H9 (cell line): ENCODE results near the gene DOCK9. TPM values are rescaled to one million over a fixed set of nuclear protein-coding genes. Genes with fewer than 3 reads are reported as not detected.

ENCODE experiments used
- DNase-seq: peaks from one replicate; pipeline ENCODE4 v3.0.0-alpha.2; 2017
- H2AFZ ChIP-seq: one replicate; pipeline ENCODE4 v1.6.1; 2013; ENCODE audit warnings: mild to moderate bottlenecking, low read length, control low read depth, moderate library complexity
- H2AK5ac ChIP-seq: 2 replicates; pipeline ENCODE4 v1.6.1; 2013; ENCODE audit warnings: low read length, control low read depth, mixed read lengths; ENCODE audit not compliant: insufficient read length
- H2BK120ac ChIP-seq: one replicate; pipeline ENCODE4 v1.6.1; 2013; ENCODE audit warnings: low read depth, mild to moderate bottlenecking, low read length, control low read depth, inconsistent platforms; ENCODE audit not compliant: poor library complexity, severe bottlenecking
- H2BK12ac ChIP-seq: 2 replicates; pipeline ENCODE4 v1.6.1; 2013; ENCODE audit warnings: low read length, control low read depth, mixed read lengths, low read depth; ENCODE audit not compliant: insufficient read length
- H2BK15ac ChIP-seq: 2 replicates; pipeline ENCODE4 v1.6.1; 2013; ENCODE audit warnings: low read depth, low read length, control low read depth
- H2BK20ac ChIP-seq: one replicate; pipeline ENCODE4 v1.6.1; 2013; ENCODE audit warnings: low read depth, mild to moderate bottlenecking, low read length, control low read depth, inconsistent platforms; ENCODE audit not compliant: poor library complexity, severe bottlenecking
- H2BK5ac ChIP-seq: 2 replicates; pipeline ENCODE4 v1.6.1; 2013; ENCODE audit warnings: low read length, control low read depth, mixed read lengths; ENCODE audit not compliant: insufficient read length
- H3K14ac ChIP-seq: 2 replicates; pipeline ENCODE4 v1.6.1; 2013; ENCODE audit warnings: low read length, control low read depth; ENCODE audit not compliant: insufficient read depth
- H3K18ac ChIP-seq: 2 replicates; pipeline ENCODE4 v1.6.1; 2013; ENCODE audit warnings: low read depth, mild to moderate bottlenecking, mixed read lengths, low read length, control low read depth; ENCODE audit not compliant: insufficient read length
- H3K23ac ChIP-seq: 2 replicates; pipeline ENCODE4 v1.6.1; 2013; ENCODE audit warnings: low read length, control low read depth, mixed read lengths, low read depth; ENCODE audit not compliant: insufficient read length
- H3K23me2 ChIP-seq: 2 replicates; pipeline ENCODE4 v1.6.1; 2013; ENCODE audit warnings: low read depth, mild to moderate bottlenecking, mixed read lengths, low read length, control low read depth; ENCODE audit not compliant: insufficient read length, poor library complexity, severe bottlenecking
- H3K27ac ChIP-seq: 2 replicates; pipeline ENCODE4 v1.5.1; 2013; ENCODE audit warnings: low read length, control low read depth, mixed read lengths, low read depth; ENCODE audit not compliant: insufficient read length
- H3K27me3 ChIP-seq: 2 replicates; pipeline ENCODE4 v1.6.1; 2013; ENCODE audit warnings: low read length, control low read depth, inconsistent platforms; ENCODE audit not compliant: insufficient read depth
- H3K4ac ChIP-seq: 2 replicates; pipeline ENCODE4 v1.6.1; 2013; ENCODE audit warnings: low read depth, mild to moderate bottlenecking, control low read depth, inconsistent platforms, low read length, moderate library complexity
- H3K4me1 ChIP-seq: 2 replicates; pipeline ENCODE4 v1.6.1; 2013; ENCODE audit warnings: low read length, control low read depth, inconsistent platforms; ENCODE audit not compliant: insufficient read depth
- H3K4me2 ChIP-seq: 2 replicates; pipeline ENCODE4 v1.6.1; 2013; ENCODE audit warnings: low read length, control low read depth, mixed read lengths; ENCODE audit not compliant: insufficient read length, insufficient read depth
- H3K56ac ChIP-seq: 2 replicates; pipeline ENCODE4 v1.6.1; 2013; ENCODE audit warnings: low read depth, mild to moderate bottlenecking, mixed read lengths, low read length, control low read depth; ENCODE audit not compliant: insufficient read length
- H3K79me1 ChIP-seq: 2 replicates; pipeline ENCODE4 v1.6.1; 2013; ENCODE audit warnings: low read depth, mild to moderate bottlenecking, moderate library complexity, low read length, control low read depth, inconsistent platforms; ENCODE audit not compliant: insufficient read depth, poor library complexity, severe bottlenecking
- H3K79me2 ChIP-seq: 2 replicates; pipeline ENCODE4 v1.6.1; 2013; ENCODE audit warnings: low read length, control low read depth, inconsistent platforms; ENCODE audit not compliant: insufficient read depth
- H3K9ac ChIP-seq: 2 replicates; pipeline ENCODE4 v1.6.1; 2013; ENCODE audit warnings: low read length, control low read depth, mixed read lengths; ENCODE audit not compliant: insufficient read length; ENCODE audit errors: extremely low read depth
- H3K9me3 ChIP-seq: one replicate; pipeline ENCODE4 v1.6.1; 2013; ENCODE audit warnings: low read depth, low read length, inconsistent platforms; ENCODE audit not compliant: control insufficient read depth
- H3T11ph ChIP-seq: one replicate; pipeline ENCODE4 v1.6.1; 2013; ENCODE audit warnings: mild to moderate bottlenecking, low read length, control low read depth, inconsistent platforms
- H4K20me1 ChIP-seq: one replicate; pipeline ENCODE4 v1.6.1; 2013; ENCODE audit not compliant: control insufficient read depth, insufficient read length, insufficient read depth
- H4K5ac ChIP-seq: 2 replicates; pipeline ENCODE4 v1.6.1; 2013; ENCODE audit warnings: low read depth, mild to moderate bottlenecking, mixed read lengths, low read length, control low read depth; ENCODE audit not compliant: insufficient read length
- H4K8ac ChIP-seq: replicated peaks from 2 replicates; pipeline ENCODE4 v1.6.1; 2013; ENCODE audit warnings: low read length, control low read depth, mixed read lengths, low read depth; ENCODE audit not compliant: insufficient read length
- H4K91ac ChIP-seq: 2 replicates; pipeline ENCODE4 v1.6.1; 2013; ENCODE audit warnings: low read depth, mild to moderate bottlenecking, moderate library complexity, mixed read lengths, low read length, control low read depth; ENCODE audit not compliant: insufficient read length
- H3K27ac Mint-ChIP-seq, 3 experiments: 2 replicates in 2 of 3; 3 replicates in 1 of 3; pipeline ENCODE4 v1.8.0; 2020 to 2021; ENCODE audit warnings: mixed read lengths in 3 of 3, mild to moderate bottlenecking in 1 of 3, moderate library complexity in 1 of 3
- H3K27me3 Mint-ChIP-seq: 2 replicates; pipeline ENCODE4 v1.8.0; 2021; ENCODE audit warnings: low read depth, mild to moderate bottlenecking, moderate library complexity, mixed read lengths
- H3K36me3 Mint-ChIP-seq, 3 experiments: 2 replicates in 2 of 3; 3 replicates in 1 of 3; pipeline ENCODE4 v1.8.0; 2020 to 2021; ENCODE audit warnings: low read depth in 3 of 3, mixed read lengths in 3 of 3; ENCODE audit not compliant: insufficient read depth in 1 of 3
- H3K4me1 Mint-ChIP-seq, 2 experiments: 2 replicates each; pipeline ENCODE4 v1.8.0; 2020; ENCODE audit warnings: mixed read lengths in 2 of 2
- H3K4me3 Mint-ChIP-seq, 2 experiments: 2 replicates in 1 of 2; 3 replicates in 1 of 2; pipeline ENCODE4 v1.8.0; 2020 to 2021; ENCODE audit warnings: mild to moderate bottlenecking in 2 of 2, mixed read lengths in 2 of 2, moderate library complexity in 1 of 2
- H3K9me3 Mint-ChIP-seq, 2 experiments: 2 replicates in 1 of 2; 3 replicates in 1 of 2; pipeline ENCODE4 v1.8.0; 2020; ENCODE audit warnings: mild to moderate bottlenecking in 2 of 2, mixed read lengths in 2 of 2, moderate library complexity in 1 of 2
- WGBS: extraction: QIAGEN DNeasy Blood & Tissue Kit; methylation state at CpG from one replicate; pipeline ENCODE4 v1.1.7; 2013; ENCODE audit warnings: missing lambda C conversion rate, low lambda C conversion rate, mixed read lengths; ENCODE audit not compliant: insufficient read length; ENCODE audit errors: extremely low coverage; 5-methylcytosine and 5-hydroxymethylcytosine counted together
- total RNA-seq: library from RNA; stranded (reverse); gene quantifications from 2 replicates; pipeline ENCODE4 v1.2.1, GENCODE V29; 2021
- TF ChIP-seq, protein P1 (sequence below): fragments of 200-600 bp; sonication (generic); conservative IDR thresholded peaks from 3 replicates; pipeline ENCODE4 v1.8.0; 2021; ENCODE audit warnings: antibody characterized with exemption, mild to moderate bottlenecking

DOCK9 gene
- total RNA-seq, 1 experiment from 2014 or later: 23.0 TPM

DNA sequence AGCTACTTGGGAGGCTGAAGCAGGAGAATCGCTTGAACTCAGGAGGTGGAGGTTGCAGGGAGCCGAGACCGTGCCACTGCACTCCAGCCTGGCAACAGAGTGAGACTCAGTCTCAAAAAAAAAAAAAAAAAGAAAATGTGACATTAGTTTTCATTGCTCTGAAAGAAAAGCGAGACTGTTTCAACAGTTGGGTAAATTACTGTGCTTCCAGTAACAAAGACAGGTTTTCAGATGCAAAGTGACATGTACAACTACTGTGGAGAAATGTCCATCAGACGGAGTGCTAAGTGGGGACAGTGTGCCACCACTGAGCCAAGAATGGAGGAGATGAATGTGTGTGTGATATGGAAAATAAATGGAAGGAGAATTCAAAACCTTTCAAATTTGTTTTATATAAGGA is 201.2 kb downstream of the DOCK9 start:
- Histone ChIP-seq H4K20me1 (no peaks in the 10 kb centered on the region), H3K4ac (no peak overlapping the region), H2BK15ac (no peak overlapping the region), H2AFZ (no peak overlapping the region), H2BK120ac (no peak overlapping the region), H2BK12ac (no peak overlapping the region), H3K4me2 (no peak overlapping the region), H4K5ac (no peak overlapping the region), H2BK20ac (no peak overlapping the region), H4K91ac (no peak overlapping the region), H3K23ac (no peak overlapping the region), H3K18ac (no peak overlapping the region), H3K79me2 (no peaks in the 10 kb centered on the region), H2BK5ac (no peak overlapping the region), H3K56ac (no peak overlapping the region), H4K8ac (no peak overlapping the region), H3K27ac (no peak overlapping the region), H3K14ac (no peak overlapping the region), H3K23me2 (no peaks in the 10 kb centered on the region), H3K9ac (no peak overlapping the region), H2AK5ac (no peak overlapping the region), H3T11ph (no peak overlapping the region), H3K4me1 (no peaks in the 10 kb centered on the region; the same call in 1 of the 2 replicates), H3K79me1 (no peaks in the 10 kb centered on the region), H3K9me3 (no peaks in the 10 kb centered on the region), H3K27me3 (no peaks in the 10 kb centered on the region)
- no peaks in the 10 kb centered on the region; a peak in 1 of 7 replicates for H3K36me3 Mint-ChIP-seq
- no peak overlapping the region for H3K27ac Mint-ChIP-seq
- WGBS: no CpG with 5 or more reads among the region's 5 CpGs
- peaks cover 9 to 10% of the 10 kb centered on the region in 2 experiments for H3K4me1 Mint-ChIP-seq
- no peak for DNase-seq
- H3K4me3 Mint-ChIP-seq: no peak overlapping the region
- TF ChIP-seq, protein P1, sequence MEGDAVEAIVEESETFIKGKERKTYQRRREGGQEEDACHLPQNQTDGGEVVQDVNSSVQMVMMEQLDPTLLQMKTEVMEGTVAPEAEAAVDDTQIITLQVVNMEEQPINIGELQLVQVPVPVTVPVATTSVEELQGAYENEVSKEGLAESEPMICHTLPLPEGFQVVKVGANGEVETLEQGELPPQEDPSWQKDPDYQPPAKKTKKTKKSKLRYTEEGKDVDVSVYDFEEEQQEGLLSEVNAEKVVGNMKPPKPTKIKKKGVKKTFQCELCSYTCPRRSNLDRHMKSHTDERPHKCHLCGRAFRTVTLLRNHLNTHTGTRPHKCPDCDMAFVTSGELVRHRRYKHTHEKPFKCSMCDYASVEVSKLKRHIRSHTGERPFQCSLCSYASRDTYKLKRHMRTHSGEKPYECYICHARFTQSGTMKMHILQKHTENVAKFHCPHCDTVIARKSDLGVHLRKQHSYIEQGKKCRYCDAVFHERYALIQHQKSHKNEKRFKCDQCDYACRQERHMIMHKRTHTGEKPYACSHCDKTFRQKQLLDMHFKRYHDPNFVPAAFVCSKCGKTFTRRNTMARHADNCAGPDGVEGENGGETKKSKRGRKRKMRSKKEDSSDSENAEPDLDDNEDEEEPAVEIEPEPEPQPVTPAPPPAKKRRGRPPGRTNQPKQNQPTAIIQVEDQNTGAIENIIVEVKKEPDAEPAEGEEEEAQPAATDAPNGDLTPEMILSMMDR: no peak
- no peaks in the 10 kb centered on the region; the same call in 1 of the 2 replicates for H3K27me3 Mint-ChIP-seq
- no peaks in the 10 kb centered on the region for H3K9me3 Mint-ChIP-seq
